ENCODE measurements around the gene PM20D2. TPM values are rescaled to one million over a fixed set of nuclear protein-coding genes. Genes with fewer than 3 reads are reported as not detected.
A peak's percentile ranks its signal among the peaks of the same experiment; 100 is the strongest.

The PM20D2 gene
- total and polyA plus RNA-seq, 2 donors (not counting 1 experiment from before 2014, with no cell fraction given): 3.9 to 10.1 TPM

- H3K4me1 ChIP-seq (ENCODE audit: control insufficient read depth, extremely low read depth, insufficient read depth, low read length): no peaks in the 10 kb centered on the region
- H3K27me3 ChIP-seq (ENCODE audit: control insufficient read depth, insufficient read depth, low read length): no peaks in the 10 kb centered on the region
- no peaks in the 10 kb centered on the region for H3K9me3 ChIP-seq (ENCODE audit: control insufficient read depth, insufficient read depth, low read depth, low read length)
- DNase-seq (ENCODE audit: low read depth in 2 of 2): no peak
- no peaks in the 10 kb centered on the region for H3K36me3 ChIP-seq (ENCODE audit: control insufficient read depth, insufficient read depth, low read length)
- no peak for TF ChIP-seq EZH2 (IDR thresholded peaks at IDR 0.05; ENCODE audit: low read length, missing control alignments)
- no peak for TF ChIP-seq CTCF (conservative IDR thresholded peaks at IDR 0.05 in 1 of 2, IDR thresholded peaks at IDR 0.05 in 1 of 2; ENCODE audit: low read depth in 1 of 2, low read length in 2 of 2)
- H3K79me2 ChIP-seq (ENCODE audit: control insufficient read depth, insufficient read depth, low read length): no peaks in the 10 kb centered on the region
- no peak overlapping the region for H3K4me3 ChIP-seq (replicated peaks in 1 of 4; ENCODE audit: control extremely low read depth in 1 of 4, insufficient read depth in 1 of 4, low read depth in 3 of 4, low read length in 4 of 4)
- no peak overlapping the region for H3K27ac ChIP-seq (ENCODE audit: insufficient read depth, low read length)
- no peaks in the 10 kb centered on the region for H4K20me1 ChIP-seq (ENCODE audit: control insufficient read depth, extremely low read depth, insufficient read depth, low read length)
- H3K4me2 ChIP-seq (ENCODE audit: extremely low read depth, insufficient read depth, low read length): no peak overlapping the region
- no peak overlapping the region for H2AFZ ChIP-seq (ENCODE audit: low read length)
- H3K9ac ChIP-seq (ENCODE audit: insufficient read depth, low read length): no peak overlapping the region
Observed at GRCh38 chr6:89140347-89141156, 5.3 kb upstream of the PM20D2 start.

- no peaks in the 10 kb centered on the region for H3K9me3 ChIP-seq (ENCODE audit: control insufficient read depth, insufficient read depth, low read depth, low read length)
- no peaks in the 10 kb centered on the region for H3K27me3 ChIP-seq (ENCODE audit: control insufficient read depth, insufficient read depth, low read length)
- H3K4me3 ChIP-seq (replicated peaks in 1 of 4; ENCODE audit: control extremely low read depth in 1 of 4, insufficient read depth in 1 of 4, low read depth in 3 of 4, low read length in 4 of 4): no peak overlapping the region
- H3K36me3 ChIP-seq (ENCODE audit: control insufficient read depth, insufficient read depth, low read length): no peaks in the 10 kb centered on the region
- DNase-seq (ENCODE audit: low read depth in 2 of 2): no peak
- H3K27ac ChIP-seq (ENCODE audit: insufficient read depth, low read length): no peak overlapping the region
- H3K4me1 ChIP-seq (ENCODE audit: control insufficient read depth, extremely low read depth, insufficient read depth, low read length): peaks cover 3% of the 10 kb centered on the region
- no peak for TF ChIP-seq EZH2 (IDR thresholded peaks at IDR 0.05; ENCODE audit: low read length, missing control alignments)
- TF ChIP-seq CTCF (conservative IDR thresholded peaks at IDR 0.05 in 1 of 2, IDR thresholded peaks at IDR 0.05 in 1 of 2; ENCODE audit: low read depth in 1 of 2, low read length in 2 of 2): no peak
- H3K79me2 ChIP-seq (ENCODE audit: control insufficient read depth, insufficient read depth, low read length): no peaks in the 10 kb centered on the region
- H2AFZ ChIP-seq (ENCODE audit: low read length): no peak overlapping the region
- H4K20me1 ChIP-seq (ENCODE audit: control insufficient read depth, extremely low read depth, insufficient read depth, low read length): no peaks in the 10 kb centered on the region
- no peak overlapping the region for H3K9ac ChIP-seq (ENCODE audit: insufficient read depth, low read length)
- H3K4me2 ChIP-seq (ENCODE audit: extremely low read depth, insufficient read depth, low read length): no peak overlapping the region
Observed at GRCh38 chr6:89144354-89144906, 1.4 kb upstream of the PM20D2 start.

- H4K20me1 ChIP-seq (ENCODE audit: control insufficient read depth, extremely low read depth, insufficient read depth, low read length): no peaks in the 10 kb centered on the region
- H3K27ac ChIP-seq (ENCODE audit: insufficient read depth, low read length): peak overlapping the region; percentile 54
- H3K9me3 ChIP-seq (ENCODE audit: control insufficient read depth, insufficient read depth, low read depth, low read length): no peaks in the 10 kb centered on the region
- no peaks in the 10 kb centered on the region for H3K36me3 ChIP-seq (ENCODE audit: control insufficient read depth, insufficient read depth, low read length)
- H3K4me3 ChIP-seq (replicated peaks in 1 of 4; ENCODE audit: control extremely low read depth in 1 of 4, insufficient read depth in 1 of 4, low read depth in 3 of 4, low read length in 4 of 4): peak overlapping the region; percentile 30 to 79 (median 66)
- H2AFZ ChIP-seq (ENCODE audit: low read length): peak overlapping the region; percentile 70
- H3K9ac ChIP-seq (ENCODE audit: insufficient read depth, low read length): peak overlapping the region; percentile 67
- peaks cover 3% of the 10 kb centered on the region for H3K4me1 ChIP-seq (ENCODE audit: control insufficient read depth, extremely low read depth, insufficient read depth, low read length)
- no peaks in the 10 kb centered on the region for H3K79me2 ChIP-seq (ENCODE audit: control insufficient read depth, insufficient read depth, low read length)
- H3K4me2 ChIP-seq (ENCODE audit: extremely low read depth, insufficient read depth, low read length): peak overlapping the region; percentile 96
- TF ChIP-seq CTCF (conservative IDR thresholded peaks at IDR 0.05 in 1 of 2, IDR thresholded peaks at IDR 0.05 in 1 of 2; ENCODE audit: low read depth in 1 of 2, low read length in 2 of 2) (no peak), EZH2 (IDR thresholded peaks at IDR 0.05; ENCODE audit: low read length, missing control alignments) (no peak)
- DNase-seq (ENCODE audit: low read depth in 2 of 2): peak; percentile 28 to 49
- H3K27me3 ChIP-seq (ENCODE audit: control insufficient read depth, insufficient read depth, low read length): no peaks in the 10 kb centered on the region
Observed at GRCh38 chr6:89145091-89145955, 532 bp upstream of the PM20D2 start.
